GM12878 (cell line): Measurements from ENCODE around the gene CTRB2. TPM values are rescaled to one million over a fixed set of nuclear protein-coding genes. Genes with fewer than 3 reads are reported as not detected.

Source experiments
- ATAC-seq: fragments of 200-7000 bp; cut with Tn5 transposase; 3 replicates; pipeline ENCODE4 v1.9.1; 2020; ENCODE audit warnings: mild to moderate bottlenecking, moderate library complexity
- BruUV-seq: library from RNA; stranded (reverse); fragments of 400-500 nt; replicated peaks from 2 replicates; lab custom pipeline; 2021; lab: Mats Ljungman, UMichigan
- CTCF ChIA-PET: fragments of 300-600 bp; sonication (Branson Sonifier 250); formaldehyde crosslinking; extraction: SDS; loops from one replicate; lab custom pipeline; 2021; ENCODE audit warnings: inconsistent platforms; lab: Yijun Ruan, JAX
- POLR2A ChIA-PET: fragments of 350-600 bp; formaldehyde crosslinking; extraction: SDS; loops from one replicate; lab custom pipeline; 2021; ENCODE audit warnings: inconsistent platforms; lab: Charles Lee
- RAD21 ChIA-PET: fragments of 300-600 bp; sonication (Branson Sonifier 250); formaldehyde crosslinking; loops from one replicate; lab custom pipeline; 2023; ENCODE audit warnings: antibody characterized with exemption; ENCODE audit not compliant: unreplicated experiment; lab: Charles Lee
- SMC1A ChIA-PET: fragments of 300-600 bp; sonication (Branson Sonifier 250); formaldehyde crosslinking; loops from one replicate; lab custom pipeline; 2023; ENCODE audit not compliant: unreplicated experiment, uncharacterized antibody; lab: Charles Lee
- DNase-seq: peaks from one replicate; pipeline ENCODE4 v3.0.0-alpha.2; 2011; ENCODE audit warnings: low read depth, low spot score
- FAIRE-seq: peaks from 3 replicates; lab custom pipeline; 2011; peaks lifted over from hg19 to GRCh38; lab: Jason Lieb, UNC
- H2AFZ ChIP-seq: 2 replicates; pipeline ENCODE4 v1.6.0; 2011; ENCODE audit warnings: low read depth, low read length, control low read depth; ENCODE audit not compliant: control insufficient read depth
- H3K27ac ChIP-seq: 2 replicates; pipeline ENCODE4 v1.5.1; 2011; ENCODE audit warnings: control low read depth; ENCODE audit not compliant: control insufficient read depth, insufficient read depth
- H3K27me3 ChIP-seq, 2 experiments: replicated peaks in 1 of 2; 2 replicates each; pipeline versions ENCODE4 v1.6.0 to v1.6.1; 2011; ENCODE audit warnings: low read length in 1 of 2; ENCODE audit not compliant: control insufficient read depth in 2 of 2, insufficient read depth in 2 of 2
- H3K36me3 ChIP-seq, 2 experiments: 2 replicates each; pipeline ENCODE4 v1.5.1; 2011; ENCODE audit warnings: low read length in 1 of 2; ENCODE audit not compliant: control insufficient read depth in 2 of 2, insufficient read depth in 2 of 2
- H3K4me1 ChIP-seq: 2 replicates; pipeline ENCODE4 v1.6.1; 2011; ENCODE audit warnings: mild to moderate bottlenecking, low read length, moderate library complexity, mixed read lengths; ENCODE audit not compliant: control insufficient read depth, insufficient read depth
- H3K4me2 ChIP-seq: 2 replicates; pipeline ENCODE4 v1.6.0; 2011; ENCODE audit warnings: control low read depth; ENCODE audit not compliant: control insufficient read depth, insufficient read depth
- H3K4me3 ChIP-seq: fragments of 200-600 bp; sonication (generic); 2 replicates; pipeline ENCODE4 v1.5.1; 2016
- H3K79me2 ChIP-seq: 2 replicates; pipeline ENCODE4 v1.6.0; 2011; ENCODE audit warnings: low read length; ENCODE audit not compliant: control insufficient read depth, insufficient read depth
- H3K9ac ChIP-seq: 2 replicates; pipeline ENCODE4 v1.8.0; 2011; ENCODE audit warnings: low read length, control low read depth, mixed read lengths; ENCODE audit not compliant: control insufficient read depth, insufficient read depth
- H3K9me3 ChIP-seq: replicated peaks from 3 replicates; pipeline ENCODE4 v1.5.1; 2011; ENCODE audit warnings: mild to moderate bottlenecking, low read length; ENCODE audit not compliant: control insufficient read depth, insufficient read depth
- H4K20me1 ChIP-seq: 2 replicates; pipeline ENCODE4 v1.6.0; 2011; ENCODE audit not compliant: control insufficient read depth, insufficient read depth
- CBFB ChIP-seq: IDR thresholded peaks from 2 replicates; pipeline ENCODE4 v1.6.1; 2016; ENCODE audit warnings: antibody characterized with exemption, low read depth
- CBX3 ChIP-seq: fragments of 200-600 bp; sonication (generic); IDR thresholded peaks from 2 replicates; pipeline ENCODE4 v1.6.1; 2016; ENCODE audit warnings: low read depth, borderline replicate concordance
- CHD2 ChIP-seq: IDR thresholded peaks from 2 replicates; pipeline ENCODE4 v1.6.1; 2011; ENCODE audit warnings: low read depth, low read length, improper control_type of control experiment, borderline replicate concordance
- EZH2 ChIP-seq: IDR thresholded peaks from 2 replicates; pipeline ENCODE4 v1.6.1; 2012; ENCODE audit warnings: low read depth, mild to moderate bottlenecking, control low read depth, inconsistent platforms, low read length, borderline replicate concordance; ENCODE audit not compliant: control insufficient read depth
- KLF5 ChIP-seq: fragments of 450-650 bp; IDR thresholded peaks from 2 replicates; pipeline ENCODE4 v1.6.1; 2014; ENCODE audit warnings: mild to moderate bottlenecking; ENCODE audit not compliant: partially characterized antibody
- MTA3 ChIP-seq: IDR thresholded peaks from 2 replicates; pipeline ENCODE4 v1.6.1; 2012; ENCODE audit warnings: low read length, inconsistent platforms, borderline replicate concordance
- SREBF1 ChIP-seq: IDR thresholded peaks from 2 replicates; pipeline ENCODE4 v1.6.1; 2012; ENCODE audit warnings: mild to moderate bottlenecking, low read length
- SREBF2 ChIP-seq: IDR thresholded peaks from 2 replicates; pipeline ENCODE4 v1.6.1; 2012; ENCODE audit warnings: mild to moderate bottlenecking, low read length
- ZNF622 ChIP-seq: fragments of 450-650 bp; IDR thresholded peaks from 2 replicates; pipeline ENCODE4 v1.6.1; 2017; ENCODE audit warnings: mild to moderate bottlenecking, inconsistent platforms
- WGBS: methylation state at CpG from one replicate; pipeline ENCODE4 v1.1.6; 2016; ENCODE audit warnings: low lambda C conversion rate; ENCODE audit not compliant: insufficient replicate concordance, insufficient coverage; ENCODE audit errors: missing lambda C conversion rate; 5-methylcytosine and 5-hydroxymethylcytosine counted together
- in situ Hi-C: fragments of 300-500 bp; cut with MboI; formaldehyde crosslinking; loops from 9 replicates; pipeline ENCODE4 v1.14.3; 2018; ENCODE audit warnings: mixed read lengths
- intact Hi-C: fragments of 100-400 bp; cut with micrococcal nuclease; formaldehyde crosslinking; loops from one replicate; pipeline ENCODE4 v1.14.2; 2022; ENCODE audit not compliant: unreplicated experiment
- polyA plus RNA-seq, 11 experiments: library from polyadenylated mRNA; depleted of rRNA in 4 of 11; unstranded in 6 of 11; stranded (reverse) in 5 of 11; fragments of >200 nt; fragmentation: Nextera tagmentation in 4 of 11; fragmentation: Illumina TruSeq in 1 of 11; extraction: Ambion mirVana in 4 of 11; extraction: Trizol in 1 of 11; gene quantifications; 1 replicate in 1 of 11; 2 replicates in 10 of 11; pipeline versions ENCODE4 v1.2.1 to v1.2.3, GENCODE V29; 2011 to 2016; ENCODE audit warnings: inconsistent platforms in 2 of 11, missing spikeins in 2 of 11, low read depth in 1 of 11
- total RNA-seq, 4 experiments: library from RNA; depleted of rRNA in 3 of 4; stranded (reverse); fragments of >200 nt in 3 of 4; fragmentation: Illumina TruSeq in 1 of 4; extraction: Trizol in 1 of 4; gene quantifications; 2 replicates each; pipeline versions ENCODE4 v1.2.1 to v1.2.3, GENCODE V29; 2013 to 2021
- TF ChIP-seq, protein P1 (sequence below), 3 experiments: IDR thresholded peaks in 2 of 3; conservative IDR thresholded peaks in 1 of 3; 2 replicates each; pipeline ENCODE4 v1.5.1; 2011; ENCODE audit warnings: low read depth in 3 of 3, low read length in 3 of 3, mild to moderate bottlenecking in 3 of 3, control low read depth in 2 of 3, moderate library complexity in 2 of 3, inconsistent platforms in 1 of 3, mixed read lengths in 1 of 3; ENCODE audit not compliant: control insufficient read depth in 2 of 3, insufficient read depth in 1 of 3; ENCODE audit errors: extremely low read depth in 1 of 3

CTRB2 gene
- total and polyA plus RNA-seq, 10 of the 15 experiments (the other 5 are each of a cell fraction or from before 2014, with no cell fraction given), result 9.4 TPM; not detected in 9

DNA sequence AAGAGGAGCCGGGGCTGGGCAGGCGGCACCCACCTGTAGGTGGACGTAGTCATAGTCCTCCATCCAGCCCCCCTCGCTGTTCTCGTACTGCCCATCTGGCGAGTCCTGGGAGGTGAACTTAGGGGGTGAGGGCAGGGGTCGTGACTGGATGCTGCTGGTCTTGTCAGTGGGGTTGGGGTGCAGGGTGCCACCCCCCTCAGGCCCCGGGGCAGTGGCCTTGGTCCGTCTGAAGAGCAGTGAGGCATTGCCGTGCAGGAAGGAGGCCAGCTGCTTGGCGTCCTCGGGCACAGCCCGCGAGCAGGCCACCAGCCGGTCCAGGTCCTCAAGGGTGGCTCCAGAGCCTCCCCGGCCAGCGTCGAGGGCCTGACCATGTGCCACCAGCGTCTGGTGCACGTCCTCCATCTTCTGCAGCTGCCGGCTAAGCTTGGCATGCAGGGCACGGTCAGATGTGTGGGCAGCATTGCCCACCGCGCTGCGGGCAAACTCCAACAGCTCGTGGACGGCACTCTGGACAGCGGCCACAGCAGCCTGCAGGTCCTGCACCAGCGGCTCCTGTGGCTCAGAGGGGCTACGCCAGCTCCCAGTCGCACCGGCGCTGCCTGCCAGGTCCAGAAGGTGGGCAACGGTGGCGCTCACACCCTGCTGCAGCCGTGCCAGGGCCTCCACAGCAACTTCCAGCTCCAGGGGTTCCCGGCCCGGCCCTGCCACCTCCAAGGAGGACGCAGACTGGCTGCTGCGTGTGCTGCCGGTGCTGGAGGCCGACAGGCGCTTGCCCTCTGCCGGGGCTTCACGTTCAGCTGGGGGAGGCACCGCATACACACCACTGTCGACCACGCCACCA, 28.1 kb upstream of the CTRB2 start:
- no peaks in the 10 kb centered on the region for H3K27me3 ChIP-seq

DNA sequence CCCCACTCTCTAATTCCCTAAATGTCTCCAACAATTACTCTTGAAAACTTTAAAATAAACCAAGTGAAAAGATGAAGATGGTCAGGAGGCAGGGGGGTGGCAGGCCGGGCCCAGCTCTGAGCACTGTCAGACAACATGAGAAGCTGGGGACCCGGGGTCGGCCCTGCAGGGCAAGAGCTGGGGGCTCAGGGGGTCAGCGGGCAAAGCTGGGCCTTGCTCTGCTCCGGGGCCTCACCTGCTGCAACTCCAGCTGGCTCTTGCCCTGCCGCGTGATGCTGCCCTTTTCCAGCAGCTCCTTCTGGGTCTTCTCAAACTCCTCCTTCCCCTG, 26.6 kb upstream of the CTRB2 start:
- no peak overlapping the region for H3K9ac ChIP-seq
- H3K27ac ChIP-seq, result no peak overlapping the region
- H3K36me3 ChIP-seq, result no peaks in the 10 kb centered on the region; a peak in 1 of 4 replicates
- H4K20me1 ChIP-seq, result no peaks in the 10 kb centered on the region
- H3K79me2 ChIP-seq, result no peaks in the 10 kb centered on the region
- H2AFZ ChIP-seq, result no peak overlapping the region
- in situ Hi-C loops, result loop anchor here (5.0 kb wide), 1 partner anchor 154 kb away; no protein-coding TSS in a partner anchor
- H3K27me3 ChIP-seq, result no peaks in the 10 kb centered on the region
- WGBS, result 48% methylated on average over 7 of the region's 7 CpGs
- H3K9me3 ChIP-seq, result no peaks in the 10 kb centered on the region
- intact Hi-C loops, result loop anchor here (5.0 to 10.0 kb wide), 4 partner anchors 36 to 531 kb away; no protein-coding TSS in a partner anchor
- H3K4me1 ChIP-seq, result no peaks in the 10 kb centered on the region
- no peak overlapping the region for H3K4me2 ChIP-seq
- no peak overlapping the region for H3K4me3 ChIP-seq
- BruUV-seq, result no TSS peak
- ChIA-PET RAD21 (interaction anchor here (0.6 to 7.9 kb wide), 17 partner anchors 12 to 235 kb away, joined by 3 to 150 read pairs (median 4); partner anchors contain the start of gene ZNRF1), SMC1A (interaction anchor here (0.6 to 3.1 kb wide), 20 partner anchors 11 to 186 kb away, joined by 3 to 42 read pairs (median 4); no protein-coding TSS in a partner anchor), CTCF (interaction anchor here (0.5 to 10.6 kb wide), 39 partner anchors 9 to 1100 kb away, joined by 3 to 243 read pairs (median 6); partner anchors contain the start of gene BCAR1), POLR2A (interaction anchor here (1.0 kb wide), 1 partner anchor 152 kb away, joined by 4 read pairs; no protein-coding TSS in a partner anchor)
- DNase-seq (no peak), FAIRE-seq (no peak), ATAC-seq (no peak)
- TF ChIP-seq SREBF2 (no peak), CBFB (no peak), EZH2 (no peak), CBX3 (no peak), SREBF1 (no peak), KLF5 (no peak)
- TF ChIP-seq, protein P1, sequence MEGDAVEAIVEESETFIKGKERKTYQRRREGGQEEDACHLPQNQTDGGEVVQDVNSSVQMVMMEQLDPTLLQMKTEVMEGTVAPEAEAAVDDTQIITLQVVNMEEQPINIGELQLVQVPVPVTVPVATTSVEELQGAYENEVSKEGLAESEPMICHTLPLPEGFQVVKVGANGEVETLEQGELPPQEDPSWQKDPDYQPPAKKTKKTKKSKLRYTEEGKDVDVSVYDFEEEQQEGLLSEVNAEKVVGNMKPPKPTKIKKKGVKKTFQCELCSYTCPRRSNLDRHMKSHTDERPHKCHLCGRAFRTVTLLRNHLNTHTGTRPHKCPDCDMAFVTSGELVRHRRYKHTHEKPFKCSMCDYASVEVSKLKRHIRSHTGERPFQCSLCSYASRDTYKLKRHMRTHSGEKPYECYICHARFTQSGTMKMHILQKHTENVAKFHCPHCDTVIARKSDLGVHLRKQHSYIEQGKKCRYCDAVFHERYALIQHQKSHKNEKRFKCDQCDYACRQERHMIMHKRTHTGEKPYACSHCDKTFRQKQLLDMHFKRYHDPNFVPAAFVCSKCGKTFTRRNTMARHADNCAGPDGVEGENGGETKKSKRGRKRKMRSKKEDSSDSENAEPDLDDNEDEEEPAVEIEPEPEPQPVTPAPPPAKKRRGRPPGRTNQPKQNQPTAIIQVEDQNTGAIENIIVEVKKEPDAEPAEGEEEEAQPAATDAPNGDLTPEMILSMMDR (IDR thresholded peaks at IDR 0.05 in 2 of 3, conservative IDR thresholded peaks at IDR 0.05 in 1 of 3; ENCODE audit: control insufficient read depth in 2 of 3, extremely low read depth in 1 of 3, insufficient read depth in 1 of 3, low read depth in 3 of 3, low read length in 3 of 3), result no peak

More for the DNA sequence above, 28.1 kb upstream of the CTRB2 start:
- DNase-seq, result no peak
- BruUV-seq, result no TSS peak
- Histone ChIP-seq H3K4me3 (no peak overlapping the region), H3K9ac (no peak overlapping the region), H4K20me1 (no peaks in the 10 kb centered on the region), H3K9me3 (no peaks in the 10 kb centered on the region), H3K36me3 (no peaks in the 10 kb centered on the region; a peak in 1 of 4 replicates), H3K4me2 (no peak overlapping the region), H3K79me2 (no peaks in the 10 kb centered on the region), H3K4me1 (no peaks in the 10 kb centered on the region), H2AFZ (no peak overlapping the region), H3K27ac (no peak overlapping the region)
- no peak for ATAC-seq
- FAIRE-seq, result no peak
- SMC1A ChIA-PET, result interaction anchor here (1.1 to 3.1 kb wide), 6 partner anchors 10 to 155 kb away, joined by 3 to 42 read pairs (median 4); no protein-coding TSS in a partner anchor
- CTCF ChIA-PET, result interaction anchor here (0.9 to 10.6 kb wide), 16 partner anchors 10 to 282 kb away, joined by 3 to 243 read pairs (median 6); partner anchors contain the start of gene BCAR1
- RAD21 ChIA-PET, result interaction anchor here (1.4 to 7.9 kb wide), 5 partner anchors 52 to 167 kb away, joined by 3 to 150 read pairs (median 7); no protein-coding TSS in a partner anchor
- WGBS, result 94% methylated on average over 43 of the region's 48 CpGs
- in situ Hi-C loops, result loop anchor here (5.0 kb wide), 1 partner anchor 152 kb away; no protein-coding TSS in a partner anchor
- POLR2A ChIA-PET, result no interaction called here
- TF ChIP-seq SREBF2 (no peak), CHD2 (no peak), MTA3 (no peak), ZNF622 (no peak)
- intact Hi-C loops, result loop anchor here (1.0 to 10.0 kb wide), 5 partner anchors 38 to 530 kb away; no protein-coding TSS in a partner anchor
